GM19328 (cell line): ENCODE measurements around the gene SYPL2.
"Not testable (repeated sequence)": the region's sequence is repeated elsewhere in the genome, so short reads cannot be mapped to it uniquely, and the experiment has no call there.

ENCODE experiments used
- ATAC-seq: cut with Tn5 transposase; IDR thresholded peaks from one replicate; pipeline ENCODE4 v1.9.1; 2021; ENCODE audit warnings: mild to moderate bottlenecking, moderate library complexity; ENCODE audit not compliant: unreplicated experiment

The SYPL2 gene

GRCh38 chr1:109470245-109470644, 3.9 kb downstream of the SYPL2 start:
- no peak for ATAC-seq

GRCh38 chr1:109472779-109473178, 6.4 kb downstream of the SYPL2 start:
- ATAC-seq, result no peak

GRCh38 chr1:109473284-109474057, 7.1 kb downstream of the SYPL2 start:
- not testable (repeated sequence) for ATAC-seq

GRCh38 chr1:109474697-109475096, 8.4 kb downstream of the SYPL2 start:
- ATAC-seq, result no peak

- ATAC-seq, result no peak
Observed at GRCh38 chr1:109475261-109475660, 8.9 kb downstream of the SYPL2 start.

- no peak for ATAC-seq
Observed at GRCh38 chr1:109476825-109477224, 10.5 kb downstream of the SYPL2 start.

GRCh38 chr1:109477821-109478220, 11.5 kb downstream of the SYPL2 start:
- no peak for ATAC-seq

- no peak for ATAC-seq
Observed at GRCh38 chr1:109478806-109479205, 12.5 kb downstream of the SYPL2 start.

GRCh38 chr1:109479311-109479710, 13.0 kb downstream of the SYPL2 start:
- no peak for ATAC-seq

GRCh38 chr1:109479901-109480300, 13.6 kb downstream of the SYPL2 start:
- no peak for ATAC-seq

- ATAC-seq, result no peak
Observed at GRCh38 chr1:109481646-109482045, 15.3 kb downstream of the SYPL2 start.

GRCh38 chr1:109482242-109482641, 15.9 kb downstream of the SYPL2 start:
- no peak for ATAC-seq

- ATAC-seq, result peak; percentile 5
Observed at GRCh38 chr1:109482791-109483671, 16.7 kb downstream of the SYPL2 start.

- peak; percentile 80 for ATAC-seq
Observed at GRCh38 chr1:109483672-109484518, 17.5 kb downstream of the SYPL2 start, which contains the start of gene ATXN7L2. Gene ATXN7L2 (plus strand): TSS chr1:109483905. CDS start chr1:109483954, 49 bp downstream.

- no peak for ATAC-seq
Observed at GRCh38 chr1:109484519-109484975, 18.2 kb downstream of the SYPL2 start.

- no peak for ATAC-seq
Observed at GRCh38 chr1:109485001-109485400, 18.7 kb downstream of the SYPL2 start.

- ATAC-seq, result no peak
Observed at GRCh38 chr1:109487261-109487660, 20.9 kb downstream of the SYPL2 start.

GRCh38 chr1:109488201-109488600, 21.9 kb downstream of the SYPL2 start:
- ATAC-seq, result no peak

GRCh38 chr1:109488696-109489095, 22.4 kb downstream of the SYPL2 start:
- no peak for ATAC-seq

- no peak for ATAC-seq
Observed at GRCh38 chr1:109490029-109490933, 23.9 kb downstream of the SYPL2 start.
